Glutamatergic neuron (in vitro differentiated cells): ENCODE measurements around the gene CAMKMT. TPM values are rescaled to one million over a fixed set of nuclear protein-coding genes. Genes with fewer than 3 reads are reported as not detected.
A peak's percentile ranks its signal among the peaks of the same experiment; 100 is the strongest.

Experiments
- DNase-seq: peaks from one replicate; pipeline ENCODE4 v3.0.0; 2022
- H3K27ac Mint-ChIP-seq: one replicate; pipeline ENCODE4 v1.8.0; 2020; ENCODE audit warnings: mild to moderate bottlenecking, mixed read lengths, inconsistent platforms; ENCODE audit not compliant: unreplicated experiment
- H3K27me3 Mint-ChIP-seq: one replicate; pipeline ENCODE4 v1.8.0; 2020; ENCODE audit warnings: mild to moderate bottlenecking, moderate library complexity, mixed read lengths, inconsistent platforms; ENCODE audit not compliant: unreplicated experiment
- H3K36me3 Mint-ChIP-seq: one replicate; pipeline ENCODE4 v1.8.0; 2020; ENCODE audit warnings: mild to moderate bottlenecking, mixed read lengths, inconsistent platforms; ENCODE audit not compliant: unreplicated experiment
- H3K4me1 Mint-ChIP-seq: one replicate; pipeline ENCODE4 v1.8.0; 2020; ENCODE audit warnings: mild to moderate bottlenecking, low read depth, mixed read lengths, inconsistent platforms; ENCODE audit not compliant: unreplicated experiment
- H3K4me3 Mint-ChIP-seq: one replicate; pipeline ENCODE4 v1.8.0; 2020; ENCODE audit warnings: mild to moderate bottlenecking, mixed read lengths, inconsistent platforms; ENCODE audit not compliant: unreplicated experiment
- H3K9me3 Mint-ChIP-seq: one replicate; pipeline ENCODE4 v1.8.0; 2020; ENCODE audit warnings: mild to moderate bottlenecking, moderate library complexity, mixed read lengths, inconsistent platforms; ENCODE audit not compliant: unreplicated experiment
- total RNA-seq: library from RNA; stranded (reverse); fragmentation: NEBNext Ultra II Directional; extraction: Animal tissue kit (Norgen Biotek cat#: 25700); gene quantifications from one replicate; pipeline ENCODE4 v1.2.1, GENCODE V29; 2021; ENCODE audit not compliant: unreplicated experiment
- TF ChIP-seq, protein P1 (sequence below): fragments of 200-600 bp; sonication (generic); IDR thresholded peaks from one replicate; pipeline ENCODE4 v1.5.0; 2021; ENCODE audit not compliant: partially characterized antibody, unreplicated experiment

The CAMKMT gene
- total RNA-seq, 1 donor from 2014 or later: 9.6 TPM

DNA sequence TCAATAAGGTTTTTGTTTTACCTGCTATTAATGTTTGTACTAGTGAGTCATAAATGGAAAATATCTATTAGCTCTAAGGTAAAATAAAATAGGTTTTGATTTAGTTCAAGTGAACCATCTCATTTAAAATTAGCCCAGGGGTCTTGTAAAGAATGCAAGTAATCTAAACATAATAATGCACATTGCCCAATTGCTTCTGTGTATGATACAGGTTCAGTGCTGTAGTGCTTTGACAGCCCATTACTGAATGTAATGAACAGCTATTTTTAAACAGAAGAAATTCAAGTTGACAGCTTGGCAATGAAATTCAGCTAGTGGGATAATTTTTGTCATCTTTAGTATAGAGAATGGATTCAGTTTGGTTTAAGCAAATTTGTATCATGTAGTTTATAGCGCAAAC, 91.5 kb downstream of the CAMKMT start:
- no peak for DNase-seq
- no peak overlapping the region for H3K4me3 Mint-ChIP-seq
- no peaks in the 10 kb centered on the region for H3K4me1 Mint-ChIP-seq
- no peak overlapping the region for H3K27ac Mint-ChIP-seq
- no peaks in the 10 kb centered on the region for H3K9me3 Mint-ChIP-seq
- no peaks in the 10 kb centered on the region for H3K36me3 Mint-ChIP-seq
- H3K27me3 Mint-ChIP-seq: no peaks in the 10 kb centered on the region
- TF ChIP-seq, protein P1, sequence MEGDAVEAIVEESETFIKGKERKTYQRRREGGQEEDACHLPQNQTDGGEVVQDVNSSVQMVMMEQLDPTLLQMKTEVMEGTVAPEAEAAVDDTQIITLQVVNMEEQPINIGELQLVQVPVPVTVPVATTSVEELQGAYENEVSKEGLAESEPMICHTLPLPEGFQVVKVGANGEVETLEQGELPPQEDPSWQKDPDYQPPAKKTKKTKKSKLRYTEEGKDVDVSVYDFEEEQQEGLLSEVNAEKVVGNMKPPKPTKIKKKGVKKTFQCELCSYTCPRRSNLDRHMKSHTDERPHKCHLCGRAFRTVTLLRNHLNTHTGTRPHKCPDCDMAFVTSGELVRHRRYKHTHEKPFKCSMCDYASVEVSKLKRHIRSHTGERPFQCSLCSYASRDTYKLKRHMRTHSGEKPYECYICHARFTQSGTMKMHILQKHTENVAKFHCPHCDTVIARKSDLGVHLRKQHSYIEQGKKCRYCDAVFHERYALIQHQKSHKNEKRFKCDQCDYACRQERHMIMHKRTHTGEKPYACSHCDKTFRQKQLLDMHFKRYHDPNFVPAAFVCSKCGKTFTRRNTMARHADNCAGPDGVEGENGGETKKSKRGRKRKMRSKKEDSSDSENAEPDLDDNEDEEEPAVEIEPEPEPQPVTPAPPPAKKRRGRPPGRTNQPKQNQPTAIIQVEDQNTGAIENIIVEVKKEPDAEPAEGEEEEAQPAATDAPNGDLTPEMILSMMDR: no peak

DNA sequence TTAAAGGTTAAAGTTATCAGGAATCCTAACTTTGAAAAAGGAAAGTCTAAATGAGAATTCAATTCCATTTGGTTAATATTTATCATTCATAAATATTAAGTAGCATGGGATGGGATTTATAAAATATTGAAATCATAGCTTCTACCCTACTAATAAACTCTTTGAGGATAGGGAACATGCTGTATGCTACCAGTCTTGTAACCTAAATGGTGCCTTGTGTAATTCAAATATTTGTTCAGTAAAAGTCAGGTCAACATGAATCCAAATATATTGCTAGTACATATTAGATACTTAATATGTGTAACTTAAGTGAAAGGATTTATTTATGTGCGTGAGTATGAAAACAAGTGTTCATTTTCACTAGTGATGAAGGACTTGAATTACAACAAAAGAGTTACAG, 94.1 kb downstream of the CAMKMT start:
- H3K36me3 Mint-ChIP-seq: no peaks in the 10 kb centered on the region
- no peak overlapping the region for H3K4me3 Mint-ChIP-seq
- H3K27ac Mint-ChIP-seq: no peak overlapping the region
- H3K9me3 Mint-ChIP-seq: no peaks in the 10 kb centered on the region
- DNase-seq: no peak
- no peaks in the 10 kb centered on the region for H3K27me3 Mint-ChIP-seq
- peaks cover 4% of the 10 kb centered on the region for H3K4me1 Mint-ChIP-seq
- TF ChIP-seq, protein P1: no peak

- no peak overlapping the region for H3K4me3 Mint-ChIP-seq
- TF ChIP-seq, protein P1: no peak
- H3K9me3 Mint-ChIP-seq: no peaks in the 10 kb centered on the region
- H3K36me3 Mint-ChIP-seq: no peaks in the 10 kb centered on the region
- H3K4me1 Mint-ChIP-seq: peaks cover 4% of the 10 kb centered on the region
- no peak for DNase-seq
- H3K27ac Mint-ChIP-seq: no peak overlapping the region
- H3K27me3 Mint-ChIP-seq: no peaks in the 10 kb centered on the region
Observed at GRCh38 chr2:44456946-44457345, 95.2 kb downstream of the CAMKMT start.

DNA sequence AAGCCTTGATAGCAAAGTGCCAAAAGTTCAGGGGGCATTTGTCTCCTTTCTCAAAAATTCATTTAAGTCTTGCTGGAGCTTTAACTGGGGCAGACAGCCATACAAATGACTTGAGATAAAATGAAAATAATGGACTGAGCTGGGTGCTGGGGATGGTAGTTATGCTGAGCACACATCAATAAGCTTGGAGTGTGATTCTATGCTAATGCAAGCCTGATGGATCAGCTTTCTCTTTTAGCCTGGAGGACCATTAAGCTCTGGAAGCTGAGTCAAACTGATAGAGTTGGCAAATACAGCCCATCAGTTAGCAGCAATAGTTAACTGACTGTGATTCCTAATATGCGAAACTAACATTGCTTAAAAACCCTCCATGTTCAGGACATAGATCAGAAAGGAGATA, 98.0 kb downstream of the CAMKMT start:
- Mint-ChIP-seq H3K27ac (peak overlapping the region; percentile 62), H3K27me3 (no peaks in the 10 kb centered on the region), H3K36me3 (peaks cover 15% of the 10 kb centered on the region), H3K4me3 (no peak overlapping the region), H3K9me3 (no peaks in the 10 kb centered on the region), H3K4me1 (peaks cover 4% of the 10 kb centered on the region)
- DNase-seq: no peak
- TF ChIP-seq, protein P1: no peak

DNA sequence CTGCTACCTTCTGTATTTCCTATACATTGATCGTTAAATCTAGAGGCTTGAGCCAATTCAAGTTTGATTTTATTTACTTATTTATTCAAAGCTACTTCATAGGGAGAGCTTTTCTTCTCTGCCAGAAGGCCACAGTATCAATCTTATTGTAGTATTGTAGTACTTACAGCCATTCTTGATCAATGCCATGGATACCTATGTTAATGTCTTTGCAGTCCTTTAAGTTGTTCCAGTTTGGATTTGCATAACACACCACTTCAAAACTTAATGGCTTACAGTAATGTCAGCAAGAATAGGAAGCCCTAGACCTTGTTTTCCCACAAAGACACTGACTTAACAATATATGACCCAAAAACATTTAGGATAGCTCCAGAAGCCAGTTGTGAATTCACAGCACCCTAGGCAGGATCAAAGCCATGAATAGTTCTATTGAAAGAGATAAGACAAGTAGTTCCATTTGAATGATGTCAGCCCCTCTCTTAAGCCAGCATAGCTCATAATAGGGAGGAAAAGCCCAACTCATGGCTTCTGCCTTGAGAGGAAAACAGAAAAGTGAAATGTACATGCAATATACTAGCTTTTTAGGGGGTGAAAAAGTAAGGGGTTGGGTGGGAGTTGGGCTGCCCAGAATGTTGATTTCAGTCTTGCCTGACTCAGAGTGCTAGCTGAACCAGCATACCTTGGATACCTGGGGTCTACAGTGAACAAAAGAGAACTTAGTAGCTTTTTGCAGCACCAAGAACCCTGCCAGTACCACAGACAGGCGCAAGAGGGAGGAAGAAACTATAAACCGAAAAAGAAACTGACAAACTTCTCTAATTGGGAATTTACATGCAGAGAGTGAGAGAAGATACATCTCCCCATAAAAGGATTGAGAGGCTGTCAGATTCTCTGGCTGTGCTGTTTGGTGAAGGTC, 101.4 kb downstream of the CAMKMT start:
- Mint-ChIP-seq H3K27ac (no peak overlapping the region), H3K4me1 (peaks cover 4% of the 10 kb centered on the region), H3K27me3 (no peaks in the 10 kb centered on the region), H3K4me3 (no peak overlapping the region), H3K9me3 (peaks cover 5% of the 10 kb centered on the region), H3K36me3 (peaks cover 15% of the 10 kb centered on the region)
- DNase-seq: no peak
- TF ChIP-seq, protein P1: no peak
